HepG2 (cell line): Measurements from ENCODE around the gene TTPAL. TPM values are rescaled to one million over a fixed set of nuclear protein-coding genes. Genes with fewer than 3 reads are reported as not detected.

Experiments used
- ADNP ChIP-seq: sonication (generic); formaldehyde crosslinking; IDR thresholded peaks from 2 replicates; pipeline ENCODE4 v1.4.0; 2020; ENCODE audit warnings: missing genetic modification reagents
- AFF4 ChIP-seq: sonication (generic); formaldehyde crosslinking; IDR thresholded peaks from 2 replicates; pipeline ENCODE4 v1.4.0; 2020; ENCODE audit warnings: missing genetic modification reagents
- CHCHD3 ChIP-seq: sonication (generic); formaldehyde crosslinking; IDR thresholded peaks from 2 replicates; pipeline ENCODE4 v1.8.0; 2022; ENCODE audit warnings: mild to moderate bottlenecking, missing genetic modification reagents, moderate library complexity
- DBP ChIP-seq: sonication (generic); formaldehyde crosslinking; IDR thresholded peaks from 2 replicates; pipeline ENCODE4 v1.4.0; 2020; ENCODE audit warnings: missing genetic modification reagents; ENCODE audit errors: not compliant biosample characterization
- ETV6 ChIP-seq: sonication (generic); formaldehyde crosslinking; conservative IDR thresholded peaks from 2 replicates; pipeline ENCODE4 v1.4.0; 2020; ENCODE audit warnings: missing genetic modification reagents
- FOXK2 ChIP-seq: fragments of 450-650 bp; IDR thresholded peaks from 2 replicates; pipeline ENCODE4 v1.6.1; 2016
- GATAD2A ChIP-seq: IDR thresholded peaks from 2 replicates; pipeline ENCODE4 v1.6.1; 2016
- HNRNPL ChIP-seq: fragments of 200-400 bp; formaldehyde crosslinking; IDR thresholded peaks from 2 replicates; pipeline ENCODE4 v1.6.1; 2017; ENCODE audit warnings: mild to moderate bottlenecking, low read depth, low read length
- LRRFIP1 ChIP-seq: sonication (generic); formaldehyde crosslinking; conservative IDR thresholded peaks from 2 replicates; pipeline ENCODE4 v1.4.0; 2020; ENCODE audit warnings: missing genetic modification reagents
- MATR3 ChIP-seq: sonication (generic); formaldehyde crosslinking; IDR thresholded peaks from 2 replicates; pipeline ENCODE4 v1.4.0; 2020; ENCODE audit warnings: missing genetic modification reagents
- MLXIP ChIP-seq: sonication (generic); formaldehyde crosslinking; IDR thresholded peaks from 2 replicates; pipeline ENCODE4 v1.9.0; 2021; ENCODE audit warnings: missing genetic modification reagents, borderline replicate concordance
- PHF20 ChIP-seq: sonication (generic); formaldehyde crosslinking; IDR thresholded peaks from 2 replicates; pipeline ENCODE4 v1.5.0; 2020; ENCODE audit warnings: mild to moderate bottlenecking, missing genetic modification reagents
- SETDB1 ChIP-seq: sonication (generic); formaldehyde crosslinking; IDR thresholded peaks from 2 replicates; pipeline ENCODE4 v1.5.1; 2020; ENCODE audit warnings: missing genetic modification reagents, mild to moderate bottlenecking, borderline replicate concordance
- SMAD9 ChIP-seq: sonication (generic); formaldehyde crosslinking; IDR thresholded peaks from 2 replicates; pipeline ENCODE4 v1.5.1; 2020; ENCODE audit warnings: mild to moderate bottlenecking, missing genetic modification reagents
- SOX6 ChIP-seq, 2 experiments: fragments of 450-650 bp in 1 of 2; sonication (generic) in 1 of 2; formaldehyde crosslinking in 1 of 2; IDR thresholded peaks; 2 replicates each; pipeline versions ENCODE4 v1.4.0 to v1.6.1; 2017 to 2020; ENCODE audit warnings: antibody characterized with exemption in 1 of 2, mild to moderate bottlenecking in 1 of 2, missing genetic modification reagents in 1 of 2
- ZFAT ChIP-seq: sonication (generic); formaldehyde crosslinking; conservative IDR thresholded peaks from 2 replicates; pipeline ENCODE4 v1.8.1; 2023; ENCODE audit warnings: missing genetic modification reagents, inconsistent platforms
- ZNF10 ChIP-seq: sonication (generic); formaldehyde crosslinking; IDR thresholded peaks from 2 replicates; pipeline ENCODE4 v1.4.0; 2020; ENCODE audit warnings: mild to moderate bottlenecking, low read depth, missing genetic modification reagents, borderline replicate concordance
- ZNF160 ChIP-seq: sonication (generic); formaldehyde crosslinking; IDR thresholded peaks from 2 replicates; pipeline ENCODE4 v1.8.0; 2022; ENCODE audit warnings: mild to moderate bottlenecking, inconsistent platforms, missing genetic modification reagents
- ZNF343 ChIP-seq: sonication (generic); formaldehyde crosslinking; IDR thresholded peaks from 2 replicates; pipeline ENCODE4 v1.4.0; 2020; ENCODE audit warnings: mild to moderate bottlenecking, missing genetic modification reagents
- ZNF713 ChIP-seq: sonication (generic); formaldehyde crosslinking; IDR thresholded peaks from 2 replicates; pipeline ENCODE4 v1.4.0; 2020; ENCODE audit warnings: mild to moderate bottlenecking, missing genetic modification reagents
- ZNF781 ChIP-seq: sonication (generic); formaldehyde crosslinking; IDR thresholded peaks from 2 replicates; pipeline ENCODE4 v1.5.1; 2020; ENCODE audit warnings: borderline replicate concordance, mild to moderate bottlenecking, missing genetic modification reagents; ENCODE audit errors: not compliant biosample characterization
- polyA plus RNA-seq, 8 experiments: library from polyadenylated mRNA; depleted of rRNA in 3 of 8; stranded (reverse) in 7 of 8; unstranded in 1 of 8; fragments of >200 nt; fragmentation: Illumina TruSeq in 4 of 8; extraction: Trizol in 4 of 8; gene quantifications; 2 replicates each; pipeline versions ENCODE4 v1.2.1 to v1.2.3, GENCODE V29; 2011 to 2016; ENCODE audit warnings: low read depth in 4 of 8, missing spikeins in 1 of 8, mixed read lengths in 1 of 8; ENCODE audit not compliant: insufficient read depth in 1 of 8
- total RNA-seq, 5 experiments: library from RNA; depleted of rRNA; stranded (reverse); fragments of >200 nt; fragmentation: Illumina TruSeq; extraction: Trizol; gene quantifications; 2 replicates each; pipeline ENCODE4 v1.2.3, GENCODE V29; 2016; ENCODE audit warnings: low read depth in 1 of 5

Gene TTPAL
- total and polyA plus RNA-seq, 2 of the 13 experiments (the other 11 are each of a cell fraction or from before 2014, with no cell fraction given) = 4.3 to 18.8 TPM

GRCh38 chr20:44461142-44461802, 14.4 kb upstream of the TTPAL start (continued):
- TF ChIP-seq LRRFIP1 (CRISPR knock-in tag) (no peak), SOX6 (IDR thresholded peaks at IDR 0.05) (no peak), SOX6 (CRISPR knock-in tag; IDR thresholded peaks at IDR 0.05) (peak; percentile 94), GATAD2A (peak; percentile 71), CHCHD3 (CRISPR knock-in tag) (no peak), HNRNPL (no peak), MLXIP (CRISPR knock-in tag) (no peak), MATR3 (CRISPR knock-in tag) (no peak), ZNF713 (CRISPR knock-in tag) (no peak), SETDB1 (no peak), PHF20 (CRISPR knock-in tag) (no peak), ADNP (no peak), ZFAT (CRISPR knock-in tag) (no peak), ZNF10 (CRISPR knock-in tag) (no peak), FOXK2 (no peak), SMAD9 (CRISPR knock-in tag) (no peak; the same call in 1 of the 2 replicates), ETV6 (CRISPR knock-in tag) (no peak), ZNF160 (CRISPR knock-in tag) (no peak), AFF4 (CRISPR knock-in tag) (no peak), ZNF343 (CRISPR knock-in tag) (no peak), ZNF781 (CRISPR knock-in tag) (no peak), DBP (CRISPR knock-in tag) (no peak)
